Caco-2 (cell line): ENCODE measurements around the gene SLC8A2. TPM values are rescaled to one million over a fixed set of nuclear protein-coding genes. Genes with fewer than 3 reads are reported as not detected.

ENCODE experiments used
- BruUV-seq: library from RNA; stranded (reverse); fragments of 400-500 nt; replicated peaks from 2 replicates; lab custom pipeline; 2021; lab: Mats Ljungman, UMichigan
- CTCF ChIA-PET: fragments of 300-600 bp; sonication (Branson Sonifier 250); formaldehyde crosslinking; loops from one replicate; lab custom pipeline; 2022; ENCODE audit warnings: antibody characterized with exemption; lab: Charles Lee
- POLR2A ChIA-PET: fragments of 300-600 bp; sonication (Branson Sonifier 250); formaldehyde crosslinking; loops from one replicate; lab custom pipeline; 2022; ENCODE audit warnings: antibody characterized with exemption; lab: Charles Lee
- DNase-seq, 2 experiments: peaks; one replicate each; pipeline versions ENCODE4 v3.0.0 to v3.0.0-alpha.2; 2020 to 2022
- H3K27me3 ChIP-seq: replicated peaks from 2 replicates; pipeline ENCODE4 v1.6.0; 2011; ENCODE audit warnings: low read length; ENCODE audit not compliant: control insufficient read depth, insufficient read depth
- H3K36me3 ChIP-seq: 2 replicates; pipeline ENCODE4 v1.5.1; 2011; ENCODE audit warnings: low read length; ENCODE audit not compliant: control insufficient read depth, insufficient read depth
- H3K4me1 ChIP-seq: fragments of 250-450 bp; sonication (Bioruptor Pico); 2 replicates; pipeline ENCODE4 v1.5.1; 2020; ENCODE audit warnings: mild to moderate bottlenecking
- H3K4me3 ChIP-seq: 2 replicates; pipeline ENCODE4 v1.5.1; 2011; ENCODE audit warnings: low read depth, mild to moderate bottlenecking, control low read depth, low read length
- H3K9me3 ChIP-seq: fragments of 250-450 bp; sonication (Bioruptor Pico); 2 replicates; pipeline ENCODE4 v1.5.1; 2020; ENCODE audit warnings: mild to moderate bottlenecking, moderate library complexity
- H3K27ac Mint-ChIP-seq: one replicate; pipeline ENCODE4 v1.8.0; 2022; ENCODE audit warnings: mixed read lengths; ENCODE audit not compliant: unreplicated experiment
- H3K27me3 Mint-ChIP-seq: one replicate; pipeline ENCODE4 v1.8.0; 2022; ENCODE audit warnings: mixed read lengths; ENCODE audit not compliant: insufficient read depth, unreplicated experiment
- H3K36me3 Mint-ChIP-seq: one replicate; pipeline ENCODE4 v1.8.0; 2022; ENCODE audit warnings: mild to moderate bottlenecking, mixed read lengths; ENCODE audit not compliant: insufficient read depth, unreplicated experiment
- H3K4me1 Mint-ChIP-seq: one replicate; pipeline ENCODE4 v1.8.0; 2022; ENCODE audit warnings: low read depth, mixed read lengths; ENCODE audit not compliant: unreplicated experiment
- H3K4me3 Mint-ChIP-seq: one replicate; pipeline ENCODE4 v1.8.0; 2022; ENCODE audit warnings: mild to moderate bottlenecking, moderate library complexity, mixed read lengths; ENCODE audit not compliant: unreplicated experiment
- H3K9me3 Mint-ChIP-seq: one replicate; pipeline ENCODE4 v1.8.0; 2022; ENCODE audit warnings: mixed read lengths; ENCODE audit not compliant: unreplicated experiment
- CTCF ChIP-seq, 2 experiments: fragments of 200-600 bp in 1 of 2; IDR thresholded peaks; 1 replicate in 1 of 2; 2 replicates in 1 of 2; pipeline versions ENCODE4 v1.5.1 to v1.8.0; 2011 to 2022; ENCODE audit warnings: antibody characterized with exemption in 1 of 2, control low read depth in 1 of 2, inconsistent platforms in 1 of 2, low read depth in 1 of 2, low read length in 1 of 2, mild to moderate bottlenecking in 1 of 2, moderate library complexity in 1 of 2; ENCODE audit not compliant: insufficient read depth in 1 of 2, severe bottlenecking in 1 of 2, unreplicated experiment in 1 of 2
- intact Hi-C: fragments of 100-400 bp; cut with micrococcal nuclease; formaldehyde crosslinking; loops from one replicate; pipeline ENCODE4 v1.10.0; 2022; ENCODE audit not compliant: unreplicated experiment
- total RNA-seq: library from RNA; stranded (reverse); gene quantifications from 2 replicates; pipeline ENCODE4 v1.2.3, GENCODE V29; 2022

SLC8A2 gene
- total RNA-seq, 1 experiment from 2014 or later, result 1.2 TPM

GRCh38 chr19:47493378-47494210, 21.9 kb upstream of the SLC8A2 start:
- ChIA-PET POLR2A (interaction anchor here (0.6 kb wide), 1 partner anchor 220 kb away, joined by 6 read pairs; no protein-coding TSS in a partner anchor), CTCF (interaction anchor here (0.7 kb wide), 2 partner anchors 18 to 130 kb away, joined by 5 to 6 read pairs; no protein-coding TSS in a partner anchor)
- Histone ChIP-seq H3K4me3 (no peak overlapping the region), H3K27me3 (no peaks in the 10 kb centered on the region), H3K36me3 (peaks cover 4% of the 10 kb centered on the region; the same call in 1 of the 2 replicates), H3K4me1 (peaks cover 6% of the 10 kb centered on the region; the same call in 1 of the 2 replicates), H3K9me3 (no peaks in the 10 kb centered on the region)
- intact Hi-C loops, result no loop called here
- BruUV-seq, result no TSS peak
- Mint-ChIP-seq H3K4me1 (no peaks in the 10 kb centered on the region), H3K27me3 (no peaks in the 10 kb centered on the region), H3K36me3 (peaks cover 43% of the 10 kb centered on the region), H3K27ac (no peak overlapping the region), H3K9me3 (no peaks in the 10 kb centered on the region), H3K4me3 (no peak overlapping the region)
- no peak for DNase-seq
- TF ChIP-seq CTCF (IDR thresholded peaks at IDR 0.05; ENCODE audit: insufficient read depth in 1 of 2, low read depth in 1 of 2, low read length in 1 of 2, severe bottlenecking in 1 of 2, unreplicated experiment in 1 of 2), result no peak

- H3K4me3 Mint-ChIP-seq, result no peak overlapping the region
- Histone ChIP-seq H3K4me3 (no peak overlapping the region), H3K9me3 (no peaks in the 10 kb centered on the region), H3K4me1 (peaks cover 6% of the 10 kb centered on the region; the same call in 1 of the 2 replicates), H3K36me3 (peaks cover 4% of the 10 kb centered on the region; the same call in 1 of the 2 replicates), H3K27me3 (no peaks in the 10 kb centered on the region)
- H3K27ac Mint-ChIP-seq, result no peak overlapping the region
- TF ChIP-seq CTCF (IDR thresholded peaks at IDR 0.05; ENCODE audit: insufficient read depth in 1 of 2, low read depth in 1 of 2, low read length in 1 of 2, severe bottlenecking in 1 of 2, unreplicated experiment in 1 of 2), result no peak
- no peaks in the 10 kb centered on the region for H3K27me3 Mint-ChIP-seq
- CTCF ChIA-PET, result interaction anchor here (0.6 kb wide), 1 partner anchor 58 kb away, joined by 3 read pairs; no protein-coding TSS in a partner anchor
- no peaks in the 10 kb centered on the region for H3K9me3 Mint-ChIP-seq
- peaks cover 49% of the 10 kb centered on the region for H3K36me3 Mint-ChIP-seq
- no peak for DNase-seq
- intact Hi-C loops, result no loop called here
- no TSS peak for BruUV-seq
- POLR2A ChIA-PET, result no interaction called here
- H3K4me1 Mint-ChIP-seq, result no peaks in the 10 kb centered on the region
These were observed 21.1 kb upstream of the SLC8A2 start for GRCh38 chr19:47492571-47493377.

GRCh38 chr19:47492137-47492533, 20.4 kb upstream of the SLC8A2 start:
- H3K9me3 ChIP-seq, result no peaks in the 10 kb centered on the region
- TF ChIP-seq CTCF (IDR thresholded peaks at IDR 0.05; ENCODE audit: insufficient read depth in 1 of 2, low read depth in 1 of 2, low read length in 1 of 2, severe bottlenecking in 1 of 2, unreplicated experiment in 1 of 2), result no peak
- H3K27me3 ChIP-seq, result no peaks in the 10 kb centered on the region
- peaks cover 6% of the 10 kb centered on the region; the same call in 1 of the 2 replicates for H3K4me1 ChIP-seq
- H3K36me3 Mint-ChIP-seq, result peaks cover 50% of the 10 kb centered on the region
- no peak overlapping the region for H3K4me3 Mint-ChIP-seq
- H3K27me3 Mint-ChIP-seq, result no peaks in the 10 kb centered on the region
- no peaks in the 10 kb centered on the region for H3K4me1 Mint-ChIP-seq
- intact Hi-C loops, result no loop called here
- no TSS peak for BruUV-seq
- no peaks in the 10 kb centered on the region for H3K9me3 Mint-ChIP-seq
- H3K4me3 ChIP-seq, result no peak overlapping the region
- no peak overlapping the region for H3K27ac Mint-ChIP-seq
- ChIA-PET POLR2A (no interaction called here), CTCF (interaction anchor here (0.6 kb wide), 1 partner anchor 57 kb away, joined by 3 read pairs; no protein-coding TSS in a partner anchor)
- peaks cover 4% of the 10 kb centered on the region; the same call in 1 of the 2 replicates for H3K36me3 ChIP-seq
- DNase-seq, result no peak
